Measurements from ENCODE around the gene USP17L17.
"Not testable (repeated sequence)": the region's sequence is repeated elsewhere in the genome, so short reads cannot be mapped to it uniquely, and the experiment has no call there.

DNA sequence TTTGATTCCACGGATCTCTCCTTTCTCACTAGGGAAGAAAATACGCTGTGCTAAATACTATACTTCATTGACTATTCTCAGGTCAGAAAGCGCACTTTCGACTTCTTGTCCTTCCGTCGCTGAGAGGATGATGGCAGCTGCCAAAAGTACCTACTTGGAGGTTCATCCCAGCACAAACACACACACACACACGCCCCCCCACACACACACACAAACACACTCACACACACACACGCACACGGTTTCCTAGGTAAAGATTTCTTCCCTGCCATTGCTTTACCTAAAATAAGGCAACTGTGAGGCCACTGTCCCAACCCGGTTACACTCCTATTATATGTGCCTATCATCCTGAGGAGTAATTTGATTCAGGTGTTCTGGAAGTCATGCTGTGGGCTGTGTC lies 28.0 kb downstream of the USP17L17 start:
- TF ChIP-seq, protein P1, sequence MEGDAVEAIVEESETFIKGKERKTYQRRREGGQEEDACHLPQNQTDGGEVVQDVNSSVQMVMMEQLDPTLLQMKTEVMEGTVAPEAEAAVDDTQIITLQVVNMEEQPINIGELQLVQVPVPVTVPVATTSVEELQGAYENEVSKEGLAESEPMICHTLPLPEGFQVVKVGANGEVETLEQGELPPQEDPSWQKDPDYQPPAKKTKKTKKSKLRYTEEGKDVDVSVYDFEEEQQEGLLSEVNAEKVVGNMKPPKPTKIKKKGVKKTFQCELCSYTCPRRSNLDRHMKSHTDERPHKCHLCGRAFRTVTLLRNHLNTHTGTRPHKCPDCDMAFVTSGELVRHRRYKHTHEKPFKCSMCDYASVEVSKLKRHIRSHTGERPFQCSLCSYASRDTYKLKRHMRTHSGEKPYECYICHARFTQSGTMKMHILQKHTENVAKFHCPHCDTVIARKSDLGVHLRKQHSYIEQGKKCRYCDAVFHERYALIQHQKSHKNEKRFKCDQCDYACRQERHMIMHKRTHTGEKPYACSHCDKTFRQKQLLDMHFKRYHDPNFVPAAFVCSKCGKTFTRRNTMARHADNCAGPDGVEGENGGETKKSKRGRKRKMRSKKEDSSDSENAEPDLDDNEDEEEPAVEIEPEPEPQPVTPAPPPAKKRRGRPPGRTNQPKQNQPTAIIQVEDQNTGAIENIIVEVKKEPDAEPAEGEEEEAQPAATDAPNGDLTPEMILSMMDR (IDR thresholded peaks at IDR 0.05) = not testable (repeated sequence)
- TF ChIP-seq EZH2 (IDR thresholded peaks at IDR 0.05) = not testable (repeated sequence)

All from neural progenitor cell (in vitro differentiated cells).